H1 (cell line): ENCODE data around the gene CMIP. TPM values are rescaled to one million over a fixed set of nuclear protein-coding genes. Genes with fewer than 3 reads are reported as not detected.

Experiments
- CTBP2 ChIP-seq: IDR thresholded peaks from 2 replicates; pipeline ENCODE4 v1.7.0; 2011; ENCODE audit warnings: borderline replicate concordance, mild to moderate bottlenecking, moderate library complexity, mixed read lengths, low read length; ENCODE audit not compliant: insufficient read depth, insufficient read length
- polyA plus RNA-seq, 7 experiments: library from polyadenylated mRNA; depleted of rRNA in 3 of 7; stranded (reverse) in 5 of 7; unstranded in 2 of 7; fragments of >200 nt in 5 of 7; fragments of 200-250 nt in 2 of 7; gene quantifications; 1 replicate in 5 of 7; 2 replicates in 1 of 7; 4 replicates in 1 of 7; pipeline versions ENCODE4 v1.2.1 to v1.2.3, GENCODE V29; 2011 to 2013; ENCODE audit warnings: missing spikeins in 2 of 7, mixed read lengths in 2 of 7
- total RNA-seq: library from RNA; stranded (reverse); fragmentation: NEBNext Ultra II Directional; extraction: Animal tissue kit (Norgen Biotek cat#: 25700); gene quantifications from 2 replicates; pipeline ENCODE4 v1.2.1, GENCODE V29; 2021

Gene CMIP
- total and polyA plus RNA-seq, 2 of the 8 experiments (the other 6 are each of a cell fraction or from before 2014, with no cell fraction given), result 7.9 to 53.2 TPM

- TF ChIP-seq CTBP2, result no peak
- TF ChIP-seq, all 59 proteins: peak for 0
Observed at GRCh38 chr16:81548876-81549546, 104.4 kb downstream of the CMIP start (continued).
